Spinal cord (tissue), 10 donors: Measurements from ENCODE around the gene CACNG1. TPM values are rescaled to one million over a fixed set of nuclear protein-coding genes. Genes with fewer than 3 reads are reported as not detected.
"Not testable (repeated sequence)": the region's sequence is repeated elsewhere in the genome, so short reads cannot be mapped to it uniquely, and the experiment has no call there.

Source experiments
- DNase-seq, 6 donors: peaks; one replicate each; pipeline versions ENCODE4 v3.0.0 to v3.0.0-alpha.2; 2013 to 2015; ENCODE audit warnings: low spot score in 6 of 6, low read depth in 4 of 6
- H3K27ac ChIP-seq: one replicate; pipeline ENCODE4 v1.5.1; 2013; ENCODE audit warnings: low read depth, low read length, control low read depth
- H3K27me3 ChIP-seq: one replicate; pipeline ENCODE4 v1.6.1; 2013; ENCODE audit warnings: low read length; ENCODE audit not compliant: control insufficient read depth, insufficient read depth
- H3K36me3 ChIP-seq: one replicate; pipeline ENCODE4 v1.6.1; 2013; ENCODE audit warnings: low read length; ENCODE audit not compliant: control insufficient read depth, insufficient read depth
- H3K4me1 ChIP-seq: one replicate; pipeline ENCODE4 v1.6.1; 2013; ENCODE audit warnings: low read length; ENCODE audit not compliant: control insufficient read depth, insufficient read depth
- H3K4me3 ChIP-seq: one replicate; pipeline ENCODE4 v1.5.1; 2013; ENCODE audit warnings: low read depth, low read length, control low read depth
- H3K9me3 ChIP-seq: one replicate; pipeline ENCODE4 v1.6.1; 2013; ENCODE audit warnings: low read length; ENCODE audit not compliant: control insufficient read depth, insufficient read depth
- WGBS: methylation state at CpG from one replicate; pipeline ENCODE4 v1.1.5; 2013; ENCODE audit warnings: missing lambda C conversion rate; ENCODE audit not compliant: insufficient coverage; 5-methylcytosine and 5-hydroxymethylcytosine counted together
- polyA plus RNA-seq, 2 donors: library from polyadenylated mRNA; unstranded; fragments of 120-200 nt; gene quantifications; one replicate each; pipeline ENCODE4 v1.2.1, GENCODE V29; 2013; ENCODE audit not compliant: insufficient read length in 2 of 2
- total RNA-seq, 2 donors: library from RNA; depleted of rRNA in 1 of 2; stranded (reverse); fragments of 120-200 nt in 1 of 2; fragments of >200 nt in 1 of 2; gene quantifications; one replicate each; pipeline versions ENCODE4 v1.2.3 to v1.2.4, GENCODE V29; 2013 to 2014
- donor health status: healthy.

Gene CACNG1
- total and polyA plus RNA-seq, 4 donors, result 0.20 to 2.4 (median 0.91) TPM

GRCh38 chr17:67104641-67105040, 60.3 kb downstream of the CACNG1 start:
- 100% methylated on average over 2 of the region's 7 CpGs for WGBS
- not testable (repeated sequence) for H3K4me3 ChIP-seq, H3K27ac ChIP-seq, DNase-seq, H3K9me3 ChIP-seq, H3K4me1 ChIP-seq, H3K27me3 ChIP-seq
- H3K36me3 ChIP-seq, result peaks cover 22% of the 10 kb centered on the region

GRCh38 chr17:67105213-67105612, 60.9 kb downstream of the CACNG1 start:
- no peaks in the 10 kb centered on the region for H3K9me3 ChIP-seq
- no peak overlapping the region for H3K27ac ChIP-seq
- H3K4me1 ChIP-seq, result no peaks in the 10 kb centered on the region
- no peak for DNase-seq
- no peaks in the 10 kb centered on the region for H3K27me3 ChIP-seq
- H3K36me3 ChIP-seq, result peaks cover 22% of the 10 kb centered on the region
- no peak overlapping the region for H3K4me3 ChIP-seq

Other genes starting within 250 kb of the CACNG1 start
- 10 to 100 TPM in 1 of 2 donors, 1 to 10 TPM in 1; 1.7 to 12.2 TPM for gene CACNG5, start 209.4 kb upstream of the CACNG1 start, total RNA-seq
- gene CACNG5, start 209.4 kb upstream of the CACNG1 start, polyA plus RNA-seq, result 1 to 10 TPM; 7.8 to 8.2 TPM
- gene CACNG4, start 79.8 kb upstream of the CACNG1 start, total RNA-seq, result 10 to 100 TPM; 19.7 to 26.6 TPM
- gene CACNG4, start 79.8 kb upstream of the CACNG1 start, polyA plus RNA-seq, result 100 to 1,000 TPM; 146 to 161 TPM
- 10 to 100 TPM; 50.5 to 71.6 TPM for gene HELZ, start 200.6 kb downstream of the CACNG1 start, total RNA-seq
- 10 to 100 TPM; 14.6 to 17.4 TPM for gene HELZ, start 200.6 kb downstream of the CACNG1 start, polyA plus RNA-seq